ENCODE results near the gene HEPN1. TPM values are rescaled to one million over a fixed set of nuclear protein-coding genes. Genes with fewer than 3 reads are reported as not detected.

HEPN1 gene
- total RNA-seq, 6 experiments from 2014 or later: 0.18 TPM; not detected in 5

DNA sequence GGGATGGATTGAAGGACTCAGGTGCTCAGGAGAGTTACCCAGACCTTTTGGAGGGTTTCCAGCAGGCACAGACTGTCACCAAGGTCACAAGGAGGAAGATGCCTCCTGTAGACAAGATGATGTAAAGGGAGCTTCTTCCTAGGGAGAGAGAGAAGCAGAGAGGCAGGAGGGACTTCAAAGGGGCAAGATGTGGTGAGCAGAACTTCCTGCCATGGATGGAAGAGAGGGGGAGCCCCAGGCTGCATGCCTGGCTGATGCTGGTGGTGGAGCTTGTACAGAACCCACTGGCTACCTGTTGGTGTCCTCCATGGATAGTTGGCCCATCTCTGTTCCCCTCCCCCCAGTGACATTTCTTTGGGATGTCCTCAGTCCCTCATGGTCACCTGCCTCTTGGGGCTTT is 4.2 kb downstream of the HEPN1 start:
- ATAC-seq: no peak
- Histone ChIP-seq H3K27ac (no peak overlapping the region), H3K4me3 (no peak overlapping the region), H3K27me3 (no peaks in the 10 kb centered on the region), H3K4me1 (peaks cover 0 to 12% (median 0%) of the 10 kb centered on the region in 4 donors), H3K36me3 (no peaks in the 10 kb centered on the region), H3K9me3 (no peaks in the 10 kb centered on the region)
- TF ChIP-seq POLR2A (IDR thresholded peaks at IDR 0.05): no peak
- intact Hi-C loops (cut with DNase I): no loop called here
- DNase-seq: no peak

- TF ChIP-seq POLR2A (IDR thresholded peaks at IDR 0.05) (no peak), CTCF (IDR thresholded peaks at IDR 0.05) (no peak)
- Histone ChIP-seq H3K27ac (peak overlapping the region in 2 of 3 donors; percentile 68 to 76), H3K4me1 (peaks cover 0 to 36% (median 0%) of the 10 kb centered on the region in 4 donors), H3K36me3 (no peaks in the 10 kb centered on the region), H3K9me3 (no peaks in the 10 kb centered on the region), H3K27me3 (no peaks in the 10 kb centered on the region), H3K4me3 (no peak overlapping the region)
- intact Hi-C loops (cut with DNase I): no loop called here
- 15% methylated on average over 4 of the region's 4 CpGs for WGBS (ENCODE audit: insufficient coverage, low coverage, low lambda C conversion rate, missing lambda C conversion rate)
- DNase-seq: peak in 2 of 3 donors; percentile 34 to 83
- peak; percentile 86 to 92 (median 91) for ATAC-seq
Measured at GRCh38 chr11:124928942-124929665, 10.1 kb downstream of the HEPN1 start.

GRCh38 chr11:124930799-124931198 is 11.7 kb downstream of the HEPN1 start:
- Histone ChIP-seq H3K36me3 (no peaks in the 10 kb centered on the region), H3K4me3 (no peak overlapping the region), H3K4me1 (peaks cover 0 to 41% (median 3%) of the 10 kb centered on the region in 4 donors), H3K27ac (peak overlapping the region in 1 of 3 donors; percentile 68), H3K9me3 (no peaks in the 10 kb centered on the region), H3K27me3 (no peaks in the 10 kb centered on the region)
- TF ChIP-seq POLR2A (IDR thresholded peaks at IDR 0.05): no peak
- intact Hi-C loops (cut with DNase I): no loop called here
- no peak for DNase-seq
- ATAC-seq: no peak
- 29% methylated on average over 3 of the region's 3 CpGs for WGBS (ENCODE audit: insufficient coverage, low coverage, low lambda C conversion rate, missing lambda C conversion rate)

GRCh38 chr11:124934862-124935547 is 16.0 kb downstream of the HEPN1 start:
- no peaks in the 10 kb centered on the region for H3K27me3 ChIP-seq
- 48% methylated on average over 3 of the region's 4 CpGs for WGBS (ENCODE audit: insufficient coverage, low coverage, low lambda C conversion rate, missing lambda C conversion rate)
- no peaks in the 10 kb centered on the region for H3K9me3 ChIP-seq
- TF ChIP-seq POLR2A (IDR thresholded peaks at IDR 0.05) (no peak), CTCF (IDR thresholded peaks at IDR 0.05) (no peak)
- H3K4me1 ChIP-seq: peaks cover 0 to 29% (median 3%) of the 10 kb centered on the region in 4 donors
- intact Hi-C loops (cut with DNase I): no loop called here
- DNase-seq (no peak), ATAC-seq (peak; percentile 89 to 95 (median 90))
- H3K27ac ChIP-seq: peak overlapping the region; percentile 12 to 73 (median 73)
- no peak overlapping the region for H3K4me3 ChIP-seq
- H3K36me3 ChIP-seq: no peaks in the 10 kb centered on the region

- Histone ChIP-seq H3K4me1 (peaks cover 0 to 20% (median 3%) of the 10 kb centered on the region in 4 donors), H3K9me3 (no peaks in the 10 kb centered on the region), H3K27me3 (no peaks in the 10 kb centered on the region), H3K4me3 (no peak within 1 kb of the TSS), H3K36me3 (no peaks in the 10 kb centered on the region), H3K27ac (peak within 1 kb of the TSS in 2 of 3 donors; percentile 12 to 26)
- intact Hi-C loops (cut with DNase I): no loop called here
- TF ChIP-seq POLR2A (IDR thresholded peaks at IDR 0.05) (no peak), CTCF (IDR thresholded peaks at IDR 0.05) (no peak)
- WGBS (ENCODE audit: insufficient coverage, low coverage, low lambda C conversion rate, missing lambda C conversion rate): 63% methylated on average over 11 of the region's 18 CpGs
- DNase-seq (peak in 1 of 3 donors; percentile 66), ATAC-seq (peak in 3 of 4 donors; percentile 44 to 75 (median 54))
Measured at GRCh38 chr11:124935548-124936514, 16.8 kb downstream of the HEPN1 start, which contains the start of gene HEPACAM. Gene HEPACAM, minus strand, starts transcription at chr11:124936047. Its CDS starts 41 bp downstream, at chr11:124936006.

All from right lobe of liver (tissue), 6 donors.